WTC11 (cell line): ENCODE results near the gene LY6G6F. TPM values are rescaled to one million over a fixed set of nuclear protein-coding genes. Genes with fewer than 3 reads are reported as not detected.
A peak's percentile ranks its signal among the peaks of the same experiment; 100 is the strongest.

Experiments
- ATAC-seq: fragments of 200-7000 bp; cut with Tn5 transposase; 2 replicates; pipeline ENCODE4 v1.10.0; 2021; ENCODE audit warnings: mild to moderate bottlenecking, moderate library complexity
- CTCF ChIA-PET: fragments of 300-600 bp; sonication (Branson Sonifier 250); formaldehyde crosslinking; loops from one replicate; lab custom pipeline; 2021; ENCODE audit warnings: antibody characterized with exemption; lab: Charles Lee
- POLR2A ChIA-PET: fragments of 350-600 bp; sonication (Branson Sonifier 250); formaldehyde crosslinking; loops from one replicate; lab custom pipeline; 2021; ENCODE audit warnings: antibody characterized with exemption; lab: Charles Lee
- DNase-seq: peaks from one replicate; pipeline ENCODE4 v3.0.0; 2021; ENCODE audit warnings: low spot score
- H3K27ac Mint-ChIP-seq: 2 replicates; pipeline ENCODE4 v1.8.0; 2021; ENCODE audit warnings: mixed read lengths
- H3K27me3 Mint-ChIP-seq: 2 replicates; pipeline ENCODE4 v1.8.0; 2021; ENCODE audit warnings: low read depth, mild to moderate bottlenecking, moderate library complexity, mixed read lengths
- H3K36me3 Mint-ChIP-seq: 2 replicates; pipeline ENCODE4 v1.8.0; 2021; ENCODE audit warnings: mixed read lengths
- H3K4me1 Mint-ChIP-seq: 2 replicates; pipeline ENCODE4 v1.8.0; 2022; ENCODE audit warnings: mixed read lengths
- H3K4me3 Mint-ChIP-seq: 2 replicates; pipeline ENCODE4 v1.8.0; 2021; ENCODE audit warnings: mild to moderate bottlenecking, moderate library complexity, mixed read lengths
- H3K9me3 Mint-ChIP-seq: 2 replicates; pipeline ENCODE4 v1.8.0; 2021; ENCODE audit warnings: mixed read lengths
- CDX4 ChIP-seq: fragments of 250-450 bp; sonication (Bioruptor Pico); IDR thresholded peaks from 2 replicates; pipeline ENCODE4 v1.9.0; 2021; ENCODE audit warnings: moderate library complexity, mild to moderate bottlenecking, inconsistent platforms, borderline replicate concordance
- E2F1 ChIP-seq: sonication (generic); formaldehyde crosslinking; IDR thresholded peaks from 2 replicates; pipeline ENCODE4 v1.8.0; 2022; ENCODE audit warnings: mild to moderate bottlenecking, missing genetic modification reagents
- MAX ChIP-seq: sonication (generic); formaldehyde crosslinking; IDR thresholded peaks from 2 replicates; pipeline ENCODE4 v1.8.0; 2022; ENCODE audit warnings: mild to moderate bottlenecking, missing genetic modification reagents
- NFE2L1 ChIP-seq: sonication (generic); formaldehyde crosslinking; IDR thresholded peaks from 2 replicates; pipeline ENCODE4 v1.8.1; 2023; ENCODE audit warnings: missing genetic modification reagents
- NR2C2 ChIP-seq: sonication (generic); formaldehyde crosslinking; IDR thresholded peaks from 2 replicates; pipeline ENCODE4 v1.8.0; 2022; ENCODE audit warnings: mild to moderate bottlenecking, missing genetic modification reagents
- NR3C1 ChIP-seq: sonication (generic); formaldehyde crosslinking; conservative IDR thresholded peaks from 2 replicates; pipeline ENCODE4 v1.8.1; 2023; ENCODE audit warnings: low read depth, mild to moderate bottlenecking, missing genetic modification reagents
- PRDM15 ChIP-seq: sonication (generic); formaldehyde crosslinking; IDR thresholded peaks from 2 replicates; pipeline ENCODE4 v1.8.0; 2022; ENCODE audit warnings: missing genetic modification reagents
- TEAD1 ChIP-seq: sonication (generic); formaldehyde crosslinking; IDR thresholded peaks from 2 replicates; pipeline ENCODE4 v1.8.0; 2022; ENCODE audit warnings: mild to moderate bottlenecking, missing genetic modification reagents
- TEAD4 ChIP-seq: sonication (generic); formaldehyde crosslinking; IDR thresholded peaks from 2 replicates; pipeline ENCODE4 v1.8.0; 2022; ENCODE audit warnings: mild to moderate bottlenecking, missing genetic modification reagents
- ZNF416 ChIP-seq: fragments of 250-450 bp; sonication (Bioruptor Pico); IDR thresholded peaks from 2 replicates; pipeline ENCODE4 v1.9.0; 2021; ENCODE audit warnings: mild to moderate bottlenecking, inconsistent platforms
- total RNA-seq: library from RNA; stranded (reverse); gene quantifications from 3 replicates; pipeline ENCODE4 v1.2.3, GENCODE V29; 2021
- TF ChIP-seq, protein P1 (sequence below): sonication (generic); formaldehyde crosslinking; IDR thresholded peaks from 2 replicates; pipeline ENCODE4 v1.8.0; 2023; ENCODE audit warnings: missing genetic modification reagents
- TF ChIP-seq, protein P2 (sequence below): sonication (generic); formaldehyde crosslinking; IDR thresholded peaks from 2 replicates; pipeline ENCODE4 v1.8.1; 2023; ENCODE audit warnings: mild to moderate bottlenecking, missing genetic modification reagents
- TF ChIP-seq, protein P3 (sequence below): sonication (generic); formaldehyde crosslinking; conservative IDR thresholded peaks from 2 replicates; pipeline ENCODE4 v1.8.1; 2023; ENCODE audit warnings: mild to moderate bottlenecking, low read depth, missing genetic modification reagents, moderate library complexity

The LY6G6F gene
- total RNA-seq, 1 experiment from 2014 or later: not detected

- Mint-ChIP-seq H3K9me3 (no peaks in the 10 kb centered on the region), H3K27me3 (no peaks in the 10 kb centered on the region; the same call in 1 of the 2 replicates), H3K36me3 (peaks cover 7% of the 10 kb centered on the region; the same call in 1 of the 2 replicates), H3K4me3 (peak overlapping the region; percentile 95), H3K4me1 (peaks cover 12% of the 10 kb centered on the region), H3K27ac (no peak overlapping the region)
- CTCF ChIA-PET: interaction anchor here (1.2 kb wide), 1 partner anchor 11 kb away, joined by 3 read pairs; no protein-coding TSS in a partner anchor
- no peak for DNase-seq
- TF ChIP-seq, protein P1, sequence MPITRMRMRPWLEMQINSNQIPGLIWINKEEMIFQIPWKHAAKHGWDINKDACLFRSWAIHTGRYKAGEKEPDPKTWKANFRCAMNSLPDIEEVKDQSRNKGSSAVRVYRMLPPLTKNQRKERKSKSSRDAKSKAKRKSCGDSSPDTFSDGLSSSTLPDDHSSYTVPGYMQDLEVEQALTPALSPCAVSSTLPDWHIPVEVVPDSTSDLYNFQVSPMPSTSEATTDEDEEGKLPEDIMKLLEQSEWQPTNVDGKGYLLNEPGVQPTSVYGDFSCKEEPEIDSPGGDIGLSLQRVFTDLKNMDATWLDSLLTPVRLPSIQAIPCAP (CRISPR knock-in tag): no peak
- TF ChIP-seq, protein P2, sequence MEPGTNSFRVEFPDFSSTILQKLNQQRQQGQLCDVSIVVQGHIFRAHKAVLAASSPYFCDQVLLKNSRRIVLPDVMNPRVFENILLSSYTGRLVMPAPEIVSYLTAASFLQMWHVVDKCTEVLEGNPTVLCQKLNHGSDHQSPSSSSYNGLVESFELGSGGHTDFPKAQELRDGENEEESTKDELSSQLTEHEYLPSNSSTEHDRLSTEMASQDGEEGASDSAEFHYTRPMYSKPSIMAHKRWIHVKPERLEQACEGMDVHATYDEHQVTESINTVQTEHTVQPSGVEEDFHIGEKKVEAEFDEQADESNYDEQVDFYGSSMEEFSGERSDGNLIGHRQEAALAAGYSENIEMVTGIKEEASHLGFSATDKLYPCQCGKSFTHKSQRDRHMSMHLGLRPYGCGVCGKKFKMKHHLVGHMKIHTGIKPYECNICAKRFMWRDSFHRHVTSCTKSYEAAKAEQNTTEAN (CRISPR knock-in tag): no peak
- TF ChIP-seq CDX4 (CRISPR knock-in tag) (no peak), MAX (CRISPR knock-in tag) (no peak), ZNF416 (CRISPR knock-in tag) (no peak), E2F1 (CRISPR knock-in tag) (no peak), TEAD1 (CRISPR knock-in tag) (no peak), NFE2L1 (CRISPR knock-in tag) (no peak), TEAD4 (CRISPR knock-in tag) (no peak), NR2C2 (CRISPR knock-in tag) (no peak), NR3C1 (CRISPR knock-in tag) (no peak), PRDM15 (CRISPR knock-in tag) (no peak)
- TF ChIP-seq, protein P3, sequence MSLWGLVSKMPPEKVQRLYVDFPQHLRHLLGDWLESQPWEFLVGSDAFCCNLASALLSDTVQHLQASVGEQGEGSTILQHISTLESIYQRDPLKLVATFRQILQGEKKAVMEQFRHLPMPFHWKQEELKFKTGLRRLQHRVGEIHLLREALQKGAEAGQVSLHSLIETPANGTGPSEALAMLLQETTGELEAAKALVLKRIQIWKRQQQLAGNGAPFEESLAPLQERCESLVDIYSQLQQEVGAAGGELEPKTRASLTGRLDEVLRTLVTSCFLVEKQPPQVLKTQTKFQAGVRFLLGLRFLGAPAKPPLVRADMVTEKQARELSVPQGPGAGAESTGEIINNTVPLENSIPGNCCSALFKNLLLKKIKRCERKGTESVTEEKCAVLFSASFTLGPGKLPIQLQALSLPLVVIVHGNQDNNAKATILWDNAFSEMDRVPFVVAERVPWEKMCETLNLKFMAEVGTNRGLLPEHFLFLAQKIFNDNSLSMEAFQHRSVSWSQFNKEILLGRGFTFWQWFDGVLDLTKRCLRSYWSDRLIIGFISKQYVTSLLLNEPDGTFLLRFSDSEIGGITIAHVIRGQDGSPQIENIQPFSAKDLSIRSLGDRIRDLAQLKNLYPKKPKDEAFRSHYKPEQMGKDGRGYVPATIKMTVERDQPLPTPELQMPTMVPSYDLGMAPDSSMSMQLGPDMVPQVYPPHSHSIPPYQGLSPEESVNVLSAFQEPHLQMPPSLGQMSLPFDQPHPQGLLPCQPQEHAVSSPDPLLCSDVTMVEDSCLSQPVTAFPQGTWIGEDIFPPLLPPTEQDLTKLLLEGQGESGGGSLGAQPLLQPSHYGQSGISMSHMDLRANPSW: no peak
- no peak for ATAC-seq
- POLR2A ChIA-PET: no interaction called here
Measured at GRCh38 chr6:31700740-31701401, 5.8 kb upstream of the LY6G6F start.
